Measurements from ENCODE around the gene LCE1F.

Gene LCE1F

GRCh38 chr1:152777510-152778137 lies 2.7 kb downstream of the LCE1F start:
- TF ChIP-seq FOXP2 (optimal IDR thresholded peaks at IDR 0.05; ENCODE audit: borderline replicate concordance, extremely low read depth, extremely low read length, insufficient read depth) (no peak), POLR2AphosphoS5 (IDR thresholded peaks at IDR 0.05; ENCODE audit: low read depth, low read length) (no peak), TAF1 (IDR thresholded peaks at IDR 0.05; ENCODE audit: borderline replicate concordance, insufficient read depth, low read length) (no peak), REST (IDR thresholded peaks at IDR 0.05; ENCODE audit: insufficient read depth in 1 of 2, low read depth in 2 of 2, low read length in 2 of 2) (no peak), SIN3A (IDR thresholded peaks at IDR 0.05; ENCODE audit: borderline replicate concordance, insufficient read depth, low read length) (no peak)

GRCh38 chr1:152783095-152783494 lies 8.2 kb downstream of the LCE1F start:
- TF ChIP-seq FOXP2 (optimal IDR thresholded peaks at IDR 0.05; ENCODE audit: borderline replicate concordance, extremely low read depth, extremely low read length, insufficient read depth): no peak
- TF ChIP-seq REST (IDR thresholded peaks at IDR 0.05; ENCODE audit: insufficient read depth in 1 of 2, low read depth in 2 of 2, low read length in 2 of 2): no peak
- TF ChIP-seq SIN3A (IDR thresholded peaks at IDR 0.05; ENCODE audit: borderline replicate concordance, insufficient read depth, low read length): no peak
- TF ChIP-seq TAF1 (IDR thresholded peaks at IDR 0.05; ENCODE audit: borderline replicate concordance, insufficient read depth, low read length): no peak
- no peak for TF ChIP-seq POLR2AphosphoS5 (IDR thresholded peaks at IDR 0.05; ENCODE audit: low read depth, low read length)

- TF ChIP-seq TAF1 (IDR thresholded peaks at IDR 0.05; ENCODE audit: borderline replicate concordance, insufficient read depth, low read length) (no peak), SIN3A (IDR thresholded peaks at IDR 0.05; ENCODE audit: borderline replicate concordance, insufficient read depth, low read length) (no peak), REST (IDR thresholded peaks at IDR 0.05; ENCODE audit: insufficient read depth in 1 of 2, low read depth in 2 of 2, low read length in 2 of 2) (no peak), FOXP2 (optimal IDR thresholded peaks at IDR 0.05; ENCODE audit: borderline replicate concordance, extremely low read depth, extremely low read length, insufficient read depth) (no peak), POLR2AphosphoS5 (IDR thresholded peaks at IDR 0.05; ENCODE audit: low read depth, low read length) (no peak)
Observed at GRCh38 chr1:152786077-152786476, 11.1 kb downstream of the LCE1F start, which contains the start of gene LCE1E. Gene LCE1E (plus strand): TSS chr1:152786257. CDS start chr1:152787300, 1,043 bp downstream.

- TF ChIP-seq TAF1 (IDR thresholded peaks at IDR 0.05; ENCODE audit: borderline replicate concordance, insufficient read depth, low read length) (no peak), SIN3A (IDR thresholded peaks at IDR 0.05; ENCODE audit: borderline replicate concordance, insufficient read depth, low read length) (no peak), POLR2AphosphoS5 (IDR thresholded peaks at IDR 0.05; ENCODE audit: low read depth, low read length) (no peak), REST (IDR thresholded peaks at IDR 0.05; ENCODE audit: insufficient read depth in 1 of 2, low read depth in 2 of 2, low read length in 2 of 2) (no peak), FOXP2 (optimal IDR thresholded peaks at IDR 0.05; ENCODE audit: borderline replicate concordance, extremely low read depth, extremely low read length, insufficient read depth) (no peak)
Observed at GRCh38 chr1:152795686-152796085, 20.7 kb downstream of the LCE1F start.
